Neural progenitor cell (in vitro differentiated cells): Measurements from ENCODE around the gene PFKM.
"Not testable (repeated sequence)": the region's sequence is repeated elsewhere in the genome, so short reads cannot be mapped to it uniquely, and the experiment has no call there.

ENCODE experiments used
- EZH2 ChIP-seq: fragments of 200-600 bp; sonication (generic); IDR thresholded peaks from 2 replicates; pipeline ENCODE4 v1.6.1; 2017; ENCODE audit warnings: antibody characterized with exemption, mild to moderate bottlenecking, moderate library complexity
- TF ChIP-seq, protein P1 (sequence below): fragments of 200-600 bp; sonication (generic); IDR thresholded peaks from 2 replicates; pipeline ENCODE4 v1.5.1; 2017; ENCODE audit warnings: antibody characterized with exemption, mild to moderate bottlenecking

DNA sequence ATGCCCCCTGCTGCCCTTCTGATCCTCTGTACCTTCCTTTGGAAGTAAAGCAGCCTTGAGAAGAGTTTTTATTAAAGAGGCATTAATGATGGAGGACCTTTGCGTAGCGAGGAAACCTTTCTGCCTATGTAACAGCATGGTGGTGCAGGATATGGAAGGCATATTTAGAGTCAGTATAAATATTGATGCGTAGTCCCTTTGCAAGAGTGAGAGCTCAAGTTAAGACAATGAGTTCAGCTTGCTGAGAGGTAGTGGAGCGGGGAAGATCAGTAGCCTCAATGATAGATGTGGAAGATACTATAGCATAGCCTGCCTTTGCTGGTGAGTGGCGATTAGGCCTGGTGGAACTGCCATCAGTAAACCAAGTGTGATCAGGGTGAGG is 7.9 kb upstream of the PFKM start:
- TF ChIP-seq, protein P1, sequence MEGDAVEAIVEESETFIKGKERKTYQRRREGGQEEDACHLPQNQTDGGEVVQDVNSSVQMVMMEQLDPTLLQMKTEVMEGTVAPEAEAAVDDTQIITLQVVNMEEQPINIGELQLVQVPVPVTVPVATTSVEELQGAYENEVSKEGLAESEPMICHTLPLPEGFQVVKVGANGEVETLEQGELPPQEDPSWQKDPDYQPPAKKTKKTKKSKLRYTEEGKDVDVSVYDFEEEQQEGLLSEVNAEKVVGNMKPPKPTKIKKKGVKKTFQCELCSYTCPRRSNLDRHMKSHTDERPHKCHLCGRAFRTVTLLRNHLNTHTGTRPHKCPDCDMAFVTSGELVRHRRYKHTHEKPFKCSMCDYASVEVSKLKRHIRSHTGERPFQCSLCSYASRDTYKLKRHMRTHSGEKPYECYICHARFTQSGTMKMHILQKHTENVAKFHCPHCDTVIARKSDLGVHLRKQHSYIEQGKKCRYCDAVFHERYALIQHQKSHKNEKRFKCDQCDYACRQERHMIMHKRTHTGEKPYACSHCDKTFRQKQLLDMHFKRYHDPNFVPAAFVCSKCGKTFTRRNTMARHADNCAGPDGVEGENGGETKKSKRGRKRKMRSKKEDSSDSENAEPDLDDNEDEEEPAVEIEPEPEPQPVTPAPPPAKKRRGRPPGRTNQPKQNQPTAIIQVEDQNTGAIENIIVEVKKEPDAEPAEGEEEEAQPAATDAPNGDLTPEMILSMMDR = not testable (repeated sequence)
- TF ChIP-seq EZH2 = not testable (repeated sequence)
